ENCODE data around the gene C14orf119.

GRCh38 chr14:23086565-23086964 is 8.7 kb upstream of the C14orf119 start:
- TF ChIP-seq EZH2 (IDR thresholded peaks at IDR 0.05) (no peak), POLR2AphosphoS5 (IDR thresholded peaks at IDR 0.05; ENCODE audit: borderline replicate concordance, low read depth, low read length) (no peak), FOXP2 (optimal IDR thresholded peaks at IDR 0.05; ENCODE audit: control extremely low read depth, extremely low read length, insufficient read depth) (no peak)

Data from SK-N-MC (cell line).